HFF-Myc (cell line): ENCODE results near the gene CUX1.

Experiments used
- DNase-seq: peaks from one replicate; pipeline ENCODE4 v3.0.0-alpha.2; 2011; ENCODE audit warnings: low read depth; ENCODE audit errors: extremely low read depth
- H3K4me3 ChIP-seq: replicated peaks from 2 replicates; pipeline ENCODE4 v1.5.1; 2011; ENCODE audit warnings: low read depth, mild to moderate bottlenecking, control low read depth, low read length
- CTCF ChIP-seq: IDR thresholded peaks from 2 replicates; pipeline ENCODE4 v1.5.1; 2012; ENCODE audit warnings: mild to moderate bottlenecking, low read depth, low read length, control low read depth; ENCODE audit errors: missing control alignments

CUX1 gene

GRCh38 chr7:102305414-102306268 is 488.2 kb downstream of the CUX1 start:
- H3K4me3 ChIP-seq = no peak overlapping the region
- TF ChIP-seq CTCF = no peak
- DNase-seq = no peak

GRCh38 chr7:102306916-102307677 is 489.7 kb downstream of the CUX1 start:
- no peak for DNase-seq
- TF ChIP-seq CTCF = no peak
- H3K4me3 ChIP-seq = no peak overlapping the region

GRCh38 chr7:102310414-102310815 is 493.0 kb downstream of the CUX1 start:
- no peak for DNase-seq
- no peak for TF ChIP-seq CTCF
- no peak overlapping the region for H3K4me3 ChIP-seq

GRCh38 chr7:102312317-102312716 is 494.9 kb downstream of the CUX1 start:
- TF ChIP-seq CTCF = no peak
- DNase-seq = no peak
- H3K4me3 ChIP-seq = no peak overlapping the region

GRCh38 chr7:102313997-102314780 is 496.8 kb downstream of the CUX1 start:
- no peak for DNase-seq
- H3K4me3 ChIP-seq = no peak overlapping the region
- TF ChIP-seq CTCF = no peak

GRCh38 chr7:102317231-102318059 is 500.0 kb downstream of the CUX1 start:
- no peak for TF ChIP-seq CTCF
- H3K4me3 ChIP-seq = no peak overlapping the region
- no peak for DNase-seq
